SU-DHL-6 (cell line): ENCODE data around the gene ZSCAN21.

Experiments used
- EZH2phosphoT487 ChIP-seq: fragments of 200-600 bp; sonication (generic), shearing (Covaris generic); conservative IDR thresholded peaks from 2 replicates; pipeline ENCODE4 v1.6.1; 2018; ENCODE audit warnings: mild to moderate bottlenecking, antibody characterized with exemption, low read length, moderate library complexity, mixed read lengths
- TF ChIP-seq, protein P1 (sequence below): fragments of 200-600 bp; sonication (generic); IDR thresholded peaks from one replicate; pipeline ENCODE4 v1.5.1; 2017; ENCODE audit warnings: antibody characterized with exemption, mild to moderate bottlenecking, low read length, moderate library complexity; ENCODE audit not compliant: insufficient read depth, poor library complexity, severe bottlenecking

DNA sequence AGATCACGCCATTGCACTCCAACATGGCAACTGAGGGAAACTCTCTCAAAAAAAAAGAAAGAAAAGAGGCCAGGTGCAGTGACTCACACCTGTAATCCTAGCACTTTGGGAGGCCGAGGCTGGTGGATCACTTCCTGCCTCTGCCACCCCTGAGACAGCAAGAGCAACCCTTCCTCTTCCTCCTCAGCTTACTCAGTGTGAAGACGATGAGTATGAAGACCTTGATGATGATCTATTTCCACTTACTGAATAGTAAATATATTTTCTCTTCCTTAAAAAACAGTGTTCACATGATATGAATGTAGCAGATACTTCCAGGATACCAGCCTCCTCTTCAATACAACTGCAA, 36.3 kb upstream of the ZSCAN21 start:
- TF ChIP-seq, protein P1, sequence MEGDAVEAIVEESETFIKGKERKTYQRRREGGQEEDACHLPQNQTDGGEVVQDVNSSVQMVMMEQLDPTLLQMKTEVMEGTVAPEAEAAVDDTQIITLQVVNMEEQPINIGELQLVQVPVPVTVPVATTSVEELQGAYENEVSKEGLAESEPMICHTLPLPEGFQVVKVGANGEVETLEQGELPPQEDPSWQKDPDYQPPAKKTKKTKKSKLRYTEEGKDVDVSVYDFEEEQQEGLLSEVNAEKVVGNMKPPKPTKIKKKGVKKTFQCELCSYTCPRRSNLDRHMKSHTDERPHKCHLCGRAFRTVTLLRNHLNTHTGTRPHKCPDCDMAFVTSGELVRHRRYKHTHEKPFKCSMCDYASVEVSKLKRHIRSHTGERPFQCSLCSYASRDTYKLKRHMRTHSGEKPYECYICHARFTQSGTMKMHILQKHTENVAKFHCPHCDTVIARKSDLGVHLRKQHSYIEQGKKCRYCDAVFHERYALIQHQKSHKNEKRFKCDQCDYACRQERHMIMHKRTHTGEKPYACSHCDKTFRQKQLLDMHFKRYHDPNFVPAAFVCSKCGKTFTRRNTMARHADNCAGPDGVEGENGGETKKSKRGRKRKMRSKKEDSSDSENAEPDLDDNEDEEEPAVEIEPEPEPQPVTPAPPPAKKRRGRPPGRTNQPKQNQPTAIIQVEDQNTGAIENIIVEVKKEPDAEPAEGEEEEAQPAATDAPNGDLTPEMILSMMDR: no peak
- no peak for TF ChIP-seq EZH2phosphoT487
